K562 (cell line): Measurements from ENCODE around the gene DCUN1D4. TPM values are rescaled to one million over a fixed set of nuclear protein-coding genes. Genes with fewer than 3 reads are reported as not detected.

ENCODE experiments used
- ADNP ChIP-seq: fragments of 200-800 bp; sonication (Bioruptor generic); IDR thresholded peaks from 2 replicates; pipeline ENCODE4 v1.6.1; 2016; ENCODE audit warnings: missing genetic modification characterization, missing compliant biosample characterization
- CREBBP ChIP-seq: IDR thresholded peaks from one replicate; pipeline ENCODE4 v1.6.1; 2012; ENCODE audit warnings: low read depth, mild to moderate bottlenecking, control low read depth, inconsistent platforms, low read length
- DACH1 ChIP-seq: fragments of 450-650 bp; IDR thresholded peaks from 2 replicates; pipeline ENCODE4 v1.6.1; 2018; ENCODE audit not compliant: partially characterized antibody
- FOXK1 ChIP-seq: sonication (generic); formaldehyde crosslinking; IDR thresholded peaks from 2 replicates; pipeline ENCODE4 v1.8.0; 2022; ENCODE audit warnings: missing genetic modification reagents, mild to moderate bottlenecking, borderline replicate concordance
- HNRNPH1 ChIP-seq: fragments of 200-400 bp; formaldehyde crosslinking; optimal IDR thresholded peaks from 2 replicates; pipeline ENCODE3; 2017; ENCODE audit warnings: low read depth, mild to moderate bottlenecking, low read length, moderate library complexity
- JUN ChIP-seq, 2 experiments: sonication (generic) in 1 of 2; formaldehyde crosslinking in 1 of 2; IDR thresholded peaks; 2 replicates each; pipeline versions ENCODE4 v1.6.1 to v1.8.0; 2012 to 2022; ENCODE audit warnings: borderline replicate concordance in 2 of 2, mild to moderate bottlenecking in 2 of 2, improper control_type of control experiment in 1 of 2, low read depth in 1 of 2, low read length in 1 of 2, missing genetic modification reagents in 1 of 2
- MTA1 ChIP-seq: fragments of 450-650 bp; IDR thresholded peaks from 2 replicates; pipeline ENCODE4 v1.6.1; 2017; ENCODE audit warnings: borderline replicate concordance
- NR3C1 ChIP-seq: sonication (generic); formaldehyde crosslinking; IDR thresholded peaks from 2 replicates; pipeline ENCODE4 v1.8.1; 2022; ENCODE audit warnings: missing genetic modification reagents
- PHTF2 ChIP-seq: fragments of 250-450 bp; sonication (Bioruptor Pico); IDR thresholded peaks from 2 replicates; pipeline ENCODE4 v1.5.0; 2021; ENCODE audit warnings: mild to moderate bottlenecking
- PML ChIP-seq: IDR thresholded peaks from 2 replicates; pipeline ENCODE4 v1.6.1; 2012; ENCODE audit warnings: low read length, inconsistent platforms
- POLR2AphosphoS2 ChIP-seq: IDR thresholded peaks from 2 replicates; pipeline ENCODE4 v1.6.1; 2012; ENCODE audit warnings: low read length, improper control_type of control experiment
- TEAD1 ChIP-seq, 2 experiments: fragments of 450-650 bp in 1 of 2; sonication (generic) in 1 of 2; formaldehyde crosslinking; IDR thresholded peaks; 2 replicates each; pipeline versions ENCODE4 v1.4.0 to v1.8.0; 2020 to 2022; ENCODE audit warnings: mild to moderate bottlenecking in 2 of 2, missing genetic modification reagents in 1 of 2
- THAP12 ChIP-seq: fragments of 250-450 bp; sonication (Bioruptor Pico); IDR thresholded peaks from 2 replicates; pipeline ENCODE4 v1.9.0; 2021; ENCODE audit warnings: mild to moderate bottlenecking, inconsistent platforms
- ZBED1 ChIP-seq: IDR thresholded peaks from 2 replicates; pipeline ENCODE4 v1.6.1; 2014
- ZMIZ1 ChIP-seq, 2 experiments: fragments of 150-350 bp in 1 of 2; IDR thresholded peaks; 2 replicates each; pipeline ENCODE4 v1.6.1; 2012 to 2016; ENCODE audit warnings: low read depth in 2 of 2, low read length in 2 of 2, mild to moderate bottlenecking in 1 of 2, moderate library complexity in 1 of 2
- ZNF212 ChIP-seq: fragments of 450-650 bp; formaldehyde crosslinking; IDR thresholded peaks from 2 replicates; pipeline ENCODE4 v1.4.0; 2020; ENCODE audit warnings: mild to moderate bottlenecking
- ZNF57 ChIP-seq: fragments of 450-650 bp; formaldehyde crosslinking; IDR thresholded peaks from 2 replicates; pipeline ENCODE4 v1.4.0; 2020; ENCODE audit warnings: mild to moderate bottlenecking, moderate library complexity
- ZNF583 ChIP-seq: fragments of 250-450 bp; sonication (Bioruptor Pico); IDR thresholded peaks from 2 replicates; pipeline ENCODE4 v1.4.0; 2020
- ZNF586 ChIP-seq: fragments of 450-650 bp; formaldehyde crosslinking; conservative IDR thresholded peaks from 2 replicates; pipeline ENCODE4 v1.4.0; 2020; ENCODE audit warnings: mild to moderate bottlenecking, moderate library complexity
- ZNF668 ChIP-seq: fragments of 250-450 bp; sonication (Bioruptor Pico); IDR thresholded peaks from 2 replicates; pipeline ENCODE4 v1.8.0; 2022; ENCODE audit warnings: mild to moderate bottlenecking, inconsistent platforms
- ZNF717 ChIP-seq: fragments of 250-450 bp; sonication (Bioruptor Pico); IDR thresholded peaks from 2 replicates; pipeline ENCODE4 v1.5.0; 2021
- ZNF77 ChIP-seq: fragments of 250-450 bp; sonication (Bioruptor Pico); IDR thresholded peaks from 2 replicates; pipeline ENCODE4 v1.5.0; 2020
- polyA plus RNA-seq, 8 experiments: library from polyadenylated mRNA; depleted of rRNA in 4 of 8; stranded (reverse) in 5 of 8; unstranded in 3 of 8; fragments of >200 nt; fragmentation: Nextera tagmentation in 2 of 8; fragmentation: Illumina TruSeq in 1 of 8; extraction: Ambion mirVana in 2 of 8; extraction: Trizol in 1 of 8; gene quantifications; 2 replicates each; pipeline versions ENCODE4 v1.2.1 to v1.2.3, GENCODE V29; 2011 to 2014; ENCODE audit warnings: inconsistent platforms in 1 of 8, missing spikeins in 1 of 8
- total RNA-seq, 7 experiments: library from RNA; depleted of rRNA in 6 of 7; stranded (reverse); fragments of >200 nt in 6 of 7; fragmentation: Illumina TruSeq in 2 of 7; extraction: Trizol in 2 of 7; gene quantifications; 2 replicates each; pipeline versions ENCODE4 v1.2.1 to v1.2.3, GENCODE V29; 2011 to 2021; ENCODE audit warnings: low replicate concordance in 1 of 7
- TF ChIP-seq, protein P1 (sequence below), 2 experiments: fragments of 450-650 bp in 1 of 2; sonication (generic) in 1 of 2; formaldehyde crosslinking; conservative IDR thresholded peaks; 2 replicates each; pipeline versions ENCODE4 v1.4.0 to v1.8.1; 2020 to 2022; ENCODE audit warnings: mild to moderate bottlenecking in 1 of 2, missing genetic modification reagents in 1 of 2

The DCUN1D4 gene
- total and polyA plus RNA-seq, 9 of the 15 experiments (the other 6 are each of a cell fraction or from before 2014, with no cell fraction given): 15.1 to 73.5 (median 23.0) TPM

DNA sequence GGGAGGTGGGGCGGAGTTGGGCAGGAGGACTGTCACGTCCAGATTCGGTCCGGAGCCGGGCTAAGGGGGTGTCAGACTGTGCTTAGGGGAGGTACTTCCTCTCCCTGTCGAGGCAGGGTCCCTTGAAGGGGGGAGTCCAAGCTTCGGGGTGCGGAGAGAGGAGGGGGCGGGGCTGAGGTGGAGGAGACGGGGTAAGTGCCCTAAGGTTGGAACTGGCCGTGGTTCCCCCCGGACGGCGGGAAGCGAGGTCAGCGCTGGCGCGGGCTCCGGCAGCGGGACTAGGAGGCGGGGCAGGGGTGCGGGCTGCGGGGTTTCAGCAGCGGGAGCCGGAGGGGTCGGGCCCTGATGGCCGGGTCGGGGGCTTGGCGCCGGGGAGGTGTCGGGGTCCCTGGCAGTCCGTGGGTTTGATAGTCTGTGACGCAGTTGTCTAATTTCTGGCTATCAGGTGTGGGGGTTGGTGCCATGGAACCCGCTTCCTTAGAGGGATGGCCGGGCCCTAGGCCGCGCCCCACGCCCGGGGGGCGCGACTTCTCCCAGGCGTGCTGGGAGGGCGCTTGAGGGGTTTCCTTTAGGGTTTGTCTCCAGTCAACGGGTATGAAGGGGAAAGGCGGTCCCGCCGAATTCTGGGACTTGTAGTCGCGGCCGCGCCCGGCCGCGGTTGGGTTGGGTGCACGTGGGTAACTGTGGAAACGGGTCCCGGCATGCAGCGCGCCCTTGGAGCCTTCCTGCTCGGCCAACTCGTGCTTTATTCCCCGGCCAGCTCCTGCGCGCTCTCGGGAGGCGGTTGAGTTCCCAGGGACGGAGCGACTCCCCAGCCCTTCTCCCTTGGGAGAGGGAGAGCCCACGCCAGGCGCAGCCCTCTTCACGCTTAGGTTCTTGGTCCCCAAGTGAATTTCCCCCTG, 1.5 kb downstream of the DCUN1D4 start (continued):
- no peak for TF ChIP-seq THAP12 (CRISPR knock-in tag)
- no peak for TF ChIP-seq FOXK1 (CRISPR knock-in tag)
- no peak for TF ChIP-seq ZNF583
- no peak for TF ChIP-seq PHTF2 (CRISPR knock-in tag)
- TF ChIP-seq ZNF586 (CRISPR knock-in tag): no peak
- TF ChIP-seq ZNF77 (CRISPR knock-in tag): no peak
- TF ChIP-seq TEAD1 (CRISPR knock-in tag; IDR thresholded peaks at IDR 0.05): no peak; a peak in 1 of 4 replicates
- no peak for TF ChIP-seq HNRNPH1
- no peak for TF ChIP-seq NR3C1 (CRISPR knock-in tag)
- no peak for TF ChIP-seq ZNF57 (CRISPR knock-in tag)
- TF ChIP-seq ZNF717: no peak
- no peak for TF ChIP-seq ZMIZ1 (IDR thresholded peaks at IDR 0.05; ENCODE audit: low read depth in 2 of 2, low read length in 2 of 2)
- TF ChIP-seq DACH1: no peak
- no peak for TF ChIP-seq POLR2AphosphoS2
- TF ChIP-seq PML: no peak
- no peak for TF ChIP-seq ZNF668 (CRISPR knock-in tag)
- no peak for TF ChIP-seq MTA1
- no peak for TF ChIP-seq ZBED1
- TF ChIP-seq ZNF212 (CRISPR knock-in tag): no peak
- TF ChIP-seq, protein P1, sequence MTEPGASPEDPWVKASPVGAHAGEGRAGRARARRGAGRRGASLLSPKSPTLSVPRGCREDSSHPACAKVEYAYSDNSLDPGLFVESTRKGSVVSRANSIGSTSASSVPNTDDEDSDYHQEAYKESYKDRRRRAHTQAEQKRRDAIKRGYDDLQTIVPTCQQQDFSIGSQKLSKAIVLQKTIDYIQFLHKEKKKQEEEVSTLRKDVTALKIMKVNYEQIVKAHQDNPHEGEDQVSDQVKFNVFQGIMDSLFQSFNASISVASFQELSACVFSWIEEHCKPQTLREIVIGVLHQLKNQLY (CRISPR knock-in tag; conservative IDR thresholded peaks at IDR 0.05): no peak
- TF ChIP-seq CREBBP: no peak
- TF ChIP-seq JUN (IDR thresholded peaks at IDR 0.05; ENCODE audit: borderline replicate concordance, low read depth, low read length): peak; percentile 65; the same call in 1 of the 2 replicates
- TF ChIP-seq JUN (CRISPR knock-in tag; IDR thresholded peaks at IDR 0.05; ENCODE audit: borderline replicate concordance): no peak
- TF ChIP-seq ADNP: no peak
